Endothelial cell of umbilical vein (primary cell): ENCODE measurements around the gene SMIM10. TPM values are rescaled to one million over a fixed set of nuclear protein-coding genes. Genes with fewer than 3 reads are reported as not detected.

Experiments
- BruUV-seq: library from RNA; stranded (reverse); fragments of 400-500 nt; replicated peaks from 2 replicates; lab custom pipeline; 2021; lab: Mats Ljungman, UMichigan
- CTCF ChIA-PET: fragments of 300-600, 350-600 bp; sonication (Branson Sonifier 250); formaldehyde crosslinking; loops from one replicate; lab custom pipeline; 2021; ENCODE audit warnings: antibody characterized with exemption, inconsistent platforms; lab: Charles Lee
- POLR2A ChIA-PET: fragments of 300-600, 350-600 bp; sonication (Branson Sonifier 250); formaldehyde crosslinking; loops from one replicate; lab custom pipeline; 2021; ENCODE audit warnings: antibody characterized with exemption, inconsistent platforms; lab: Charles Lee
- DNase-seq: peaks from one replicate; pipeline ENCODE4 v3.0.0-alpha.2; 2011; ENCODE audit warnings: low read depth, low spot score
- FAIRE-seq: peaks from 2 replicates; lab custom pipeline; 2011; peaks lifted over from hg19 to GRCh38; lab: Jason Lieb, UNC
- H2AFZ ChIP-seq: 2 replicates; pipeline ENCODE4 v1.6.0; 2012; ENCODE audit warnings: low read depth, low read length, control low read depth, inconsistent platforms
- H3K27ac ChIP-seq: 2 replicates; pipeline ENCODE4 v1.5.1; 2011; ENCODE audit warnings: low read depth, mild to moderate bottlenecking, control low read depth, low read length, moderate library complexity; ENCODE audit not compliant: insufficient read depth
- H3K27me3 ChIP-seq, 2 experiments: 2 replicates each; pipeline versions ENCODE4 v1.6.0 to v1.6.1; 2011; ENCODE audit warnings: low read length in 2 of 2, mixed read lengths in 1 of 2; ENCODE audit not compliant: control insufficient read depth in 2 of 2, insufficient read depth in 2 of 2
- H3K36me3 ChIP-seq, 2 experiments: 2 replicates in 1 of 2; 3 replicates in 1 of 2; pipeline ENCODE4 v1.5.1; 2011; ENCODE audit warnings: low read length in 2 of 2, mild to moderate bottlenecking in 1 of 2, moderate library complexity in 1 of 2; ENCODE audit not compliant: control insufficient read depth in 2 of 2, insufficient read depth in 2 of 2; ENCODE audit errors: extremely low read depth in 1 of 2
- H3K4me1 ChIP-seq: 3 replicates; pipeline ENCODE4 v1.5.1; 2011; ENCODE audit warnings: mild to moderate bottlenecking, low read length; ENCODE audit not compliant: control insufficient read depth, insufficient read depth; ENCODE audit errors: extremely low read depth
- H3K4me2 ChIP-seq: 2 replicates; pipeline ENCODE4 v1.6.1; 2011; ENCODE audit warnings: low read length, control low read depth, mixed read lengths; ENCODE audit not compliant: insufficient read depth
- H3K4me3 ChIP-seq, 3 experiments: fragments of 200-600 bp in 1 of 3; sonication (generic), shearing (Covaris generic) in 1 of 3; replicated peaks in 1 of 3; 2 replicates each; pipeline ENCODE4 v1.5.1; 2011 to 2016; ENCODE audit warnings: control low read depth in 3 of 3, low read length in 3 of 3, mild to moderate bottlenecking in 2 of 3, inconsistent platforms in 1 of 3, low read depth in 1 of 3, moderate library complexity in 1 of 3; ENCODE audit not compliant: insufficient read depth in 1 of 3
- H3K79me2 ChIP-seq: 2 replicates; pipeline ENCODE4 v1.6.0; 2012; ENCODE audit warnings: low read length, inconsistent platforms; ENCODE audit not compliant: control insufficient read depth, insufficient read depth
- H3K9ac ChIP-seq: replicated peaks from 2 replicates; pipeline ENCODE3; 2011; ENCODE audit warnings: low read length, control low read depth; ENCODE audit not compliant: insufficient read depth; ENCODE audit errors: extremely low read depth
- H3K9me1 ChIP-seq: replicated peaks from 3 replicates; pipeline ENCODE4 v1.6.0; 2011; ENCODE audit warnings: mild to moderate bottlenecking, low read length; ENCODE audit not compliant: control insufficient read depth, insufficient read depth; ENCODE audit errors: extremely low read depth
- H3K9me3 ChIP-seq: replicated peaks from 2 replicates; pipeline ENCODE4 v1.5.1; 2012; ENCODE audit warnings: low read length, inconsistent platforms; ENCODE audit not compliant: control insufficient read depth, insufficient read depth
- H4K20me1 ChIP-seq: replicated peaks from 2 replicates; pipeline ENCODE3; 2011; ENCODE audit warnings: mild to moderate bottlenecking, low read length; ENCODE audit not compliant: control insufficient read depth, insufficient read depth; ENCODE audit errors: extremely low read depth
- CTCF ChIP-seq, 2 donors: IDR thresholded peaks; 1 replicate in 1 of 2; 2 replicates in 1 of 2; pipeline ENCODE4 v1.5.1; 2011; ENCODE audit warnings: low read length in 2 of 2, mild to moderate bottlenecking in 2 of 2, moderate library complexity in 2 of 2, control low read depth in 1 of 2, inconsistent platforms in 1 of 2, low read depth in 1 of 2; ENCODE audit not compliant: insufficient read depth in 1 of 2; ENCODE audit errors: extremely low read depth in 1 of 2
- EZH2 ChIP-seq: IDR thresholded peaks from 2 replicates; pipeline ENCODE4 v1.6.1; 2012; ENCODE audit warnings: borderline replicate concordance, low read depth, mild to moderate bottlenecking, moderate library complexity, low read length, inconsistent platforms; ENCODE audit not compliant: severe bottlenecking
- FOS ChIP-seq: IDR thresholded peaks from 2 replicates; pipeline ENCODE4 v1.6.1; 2011; ENCODE audit warnings: mild to moderate bottlenecking, low read length, moderate library complexity, borderline replicate concordance; ENCODE audit not compliant: insufficient read depth
- GATA2 ChIP-seq: IDR thresholded peaks from 2 replicates; pipeline ENCODE4 v1.7.0; 2011; ENCODE audit warnings: low read depth, mild to moderate bottlenecking, moderate library complexity, mixed read lengths, low read length; ENCODE audit not compliant: insufficient read length, insufficient read depth
- JUN ChIP-seq: IDR thresholded peaks from 2 replicates; pipeline ENCODE4 v1.6.1; 2011; ENCODE audit warnings: borderline replicate concordance, low read depth; ENCODE audit not compliant: insufficient read length, insufficient read depth
- MAX ChIP-seq: IDR thresholded peaks from 2 replicates; pipeline ENCODE4 v1.6.1; 2011; ENCODE audit not compliant: insufficient read depth, insufficient read length
- MYC ChIP-seq: IDR thresholded peaks from one replicate; pipeline ENCODE4 v1.6.1; 2011; ENCODE audit warnings: mild to moderate bottlenecking, low read depth, low read length
- POLR2A ChIP-seq: IDR thresholded peaks from 2 replicates; pipeline ENCODE4 v1.6.1; 2012; ENCODE audit warnings: low read depth, mild to moderate bottlenecking, control low read depth, low read length
- POLR2AphosphoS5 ChIP-seq: IDR thresholded peaks from 2 replicates; pipeline ENCODE4 v1.6.1; 2012; ENCODE audit warnings: low read depth, mild to moderate bottlenecking, control low read depth, low read length, moderate library complexity; ENCODE audit not compliant: insufficient read depth
- dilution Hi-C: fragments of 300-500 bp; cut with MboI; formaldehyde crosslinking; loops from one replicate; pipeline ENCODE4 v1.15.0; 2019; ENCODE audit warnings: low sequenced_read_pairs; ENCODE audit not compliant: extremely low pct_ligation_motif_present
- intact Hi-C: fragments of 100-400 bp; cut with micrococcal nuclease; formaldehyde crosslinking; loops from one replicate; pipeline ENCODE4 v1.10.0; 2022
- polyA plus RNA-seq, 4 experiments: library from polyadenylated mRNA; depleted of rRNA in 3 of 4; stranded (reverse) in 3 of 4; unstranded in 1 of 4; fragments of >200 nt; gene quantifications; 2 replicates each; pipeline versions ENCODE4 v1.2.1 to v1.2.3, GENCODE V29; 2011 to 2012; ENCODE audit warnings: missing spikeins in 1 of 4
- total RNA-seq: library from RNA; stranded (reverse); gene quantifications from 2 replicates; pipeline ENCODE4 v1.2.3, GENCODE V29; 2021

The SMIM10 gene
- total and polyA plus RNA-seq, 2 donors (not counting 3 experiments of a cell fraction or from before 2014, with no cell fraction given), result 2.0 to 2.7 TPM

- ChIA-PET CTCF (no interaction called here), POLR2A (no interaction called here)
- dilution Hi-C loops, result no loop called here
- TF ChIP-seq CTCF (IDR thresholded peaks at IDR 0.05; ENCODE audit: extremely low read depth in 1 of 2, insufficient read depth in 1 of 2, low read depth in 1 of 2, low read length in 2 of 2), result no peak
- TF ChIP-seq FOS, result no peak
- no peak for TF ChIP-seq GATA2
- Histone ChIP-seq H3K36me3 (no peaks in the 10 kb centered on the region), H3K9me3 (no peaks in the 10 kb centered on the region), H2AFZ (no peak overlapping the region), H3K27me3 (peaks cover 3 to 4% of the 10 kb centered on the region in 2 experiments), H3K4me2 (no peak overlapping the region), H3K79me2 (no peaks in the 10 kb centered on the region), H4K20me1 (no peaks in the 10 kb centered on the region), H3K4me1 (peaks cover 4% of the 10 kb centered on the region), H3K4me3 (no peak overlapping the region), H3K9ac (no peak overlapping the region), H3K9me1 (no peaks in the 10 kb centered on the region), H3K27ac (no peak overlapping the region)
- FAIRE-seq, result no peak
- DNase-seq, result no peak
- intact Hi-C loops, result no loop called here
- BruUV-seq, result no TSS peak
Observed at GRCh38 chrX:135009057-135009610, 18.3 kb downstream of the SMIM10 start.

- POLR2A ChIA-PET, result no interaction called here
- Histone ChIP-seq H3K27ac (no peak overlapping the region), H3K4me3 (no peak overlapping the region), H3K9ac (no peak overlapping the region), H3K4me2 (no peak overlapping the region), H2AFZ (no peak overlapping the region), H3K9me3 (no peaks in the 10 kb centered on the region), H3K9me1 (no peaks in the 10 kb centered on the region), H3K79me2 (no peaks in the 10 kb centered on the region), H3K4me1 (no peaks in the 10 kb centered on the region), H3K27me3 (peaks cover 3 to 4% of the 10 kb centered on the region in 2 experiments), H4K20me1 (no peaks in the 10 kb centered on the region), H3K36me3 (no peaks in the 10 kb centered on the region)
- BruUV-seq, result no TSS peak
- intact Hi-C loops (no loop called here), dilution Hi-C loops (no loop called here)
- TF ChIP-seq JUN, result no peak
- TF ChIP-seq POLR2A, result no peak
- no peak for TF ChIP-seq POLR2AphosphoS5
- no peak for TF ChIP-seq EZH2
- no peak for TF ChIP-seq GATA2
- no peak for TF ChIP-seq MAX
- TF ChIP-seq CTCF (IDR thresholded peaks at IDR 0.05; ENCODE audit: extremely low read depth in 1 of 2, insufficient read depth in 1 of 2, low read depth in 1 of 2, low read length in 2 of 2), result no peak
- no peak for TF ChIP-seq MYC
- no peak for TF ChIP-seq FOS
- DNase-seq (no peak), FAIRE-seq (no peak)
- CTCF ChIA-PET, result no interaction called here
Observed at GRCh38 chrX:135009838-135010237, 19.0 kb downstream of the SMIM10 start.
